ENCODE data around the gene GRIK4.

- TF ChIP-seq CTCF (conservative IDR thresholded peaks at IDR 0.05; ENCODE audit: low read depth, low read length) (no peak), EZH2 (IDR thresholded peaks at IDR 0.05; ENCODE audit: low read length, unreplicated experiment) (no peak), EZH2phosphoT487 (IDR thresholded peaks at IDR 0.05; ENCODE audit: borderline replicate concordance, low read length) (no peak)
Measured at GRCh38 chr11:120662071-120662676, 150.6 kb downstream of the GRIK4 start.

All from PC-3 (cell line).